BLaER1 (cell line): ENCODE results near the gene HEATR3.
A peak's percentile ranks its signal among the peaks of the same experiment; 100 is the strongest.
"Not testable (repeated sequence)": the region's sequence is repeated elsewhere in the genome, so short reads cannot be mapped to it uniquely, and the experiment has no call there.

Source experiments
- H3K27ac ChIP-seq: shearing (Covaris generic); formaldehyde crosslinking; 2 replicates; pipeline ENCODE4 v1.8.1; 2022
- H3K27me3 ChIP-seq: shearing (Covaris generic); formaldehyde crosslinking; 2 replicates; pipeline ENCODE4 v1.8.1; 2022
- H3K36me3 ChIP-seq: shearing (Covaris generic); formaldehyde crosslinking; 2 replicates; pipeline ENCODE4 v1.8.1; 2022
- H3K4me1 ChIP-seq: shearing (Covaris generic); formaldehyde crosslinking; 2 replicates; pipeline ENCODE4 v1.8.1; 2022
- H3K4me2 ChIP-seq: shearing (Covaris generic); formaldehyde crosslinking; 2 replicates; pipeline ENCODE4 v1.8.1; 2022
- H3K4me3 ChIP-seq: shearing (Covaris generic); formaldehyde crosslinking; 2 replicates; pipeline ENCODE4 v1.8.1; 2022
- H3K9ac ChIP-seq: shearing (Covaris generic); formaldehyde crosslinking; 2 replicates; pipeline ENCODE4 v1.8.1; 2022
- H3K9me3 ChIP-seq: shearing (Covaris generic); formaldehyde crosslinking; 2 replicates; pipeline ENCODE4 v1.8.1; 2022
- H4K20me1 ChIP-seq: shearing (Covaris generic); formaldehyde crosslinking; 2 replicates; pipeline ENCODE4 v1.8.1; 2022
- Cebpa-rat ChIP-seq: shearing (Covaris generic); IDR thresholded peaks from 2 replicates; pipeline ENCODE4 v1.8.1; 2022

Gene HEATR3

GRCh38 chr16:50123417-50123816 lies 57.6 kb downstream of the HEATR3 start:
- no peak for TF ChIP-seq Cebpa-rat
- Histone ChIP-seq H3K4me1 (no peaks in the 10 kb centered on the region), H3K4me3 (no peak overlapping the region), H3K27me3 (no peaks in the 10 kb centered on the region), H3K9me3 (no peaks in the 10 kb centered on the region), H3K9ac (no peak overlapping the region), H3K4me2 (no peak overlapping the region), H4K20me1 (no peaks in the 10 kb centered on the region), H3K27ac (no peak overlapping the region), H3K36me3 (no peaks in the 10 kb centered on the region)

- Histone ChIP-seq H3K4me1 (no peaks in the 10 kb centered on the region), H3K27me3 (no peaks in the 10 kb centered on the region), H4K20me1 (no peaks in the 10 kb centered on the region), H3K9me3 (no peaks in the 10 kb centered on the region), H3K4me2 (no peak overlapping the region), H3K27ac (no peak overlapping the region), H3K9ac (no peak overlapping the region), H3K4me3 (no peak overlapping the region), H3K36me3 (no peaks in the 10 kb centered on the region)
- TF ChIP-seq Cebpa-rat, result no peak
Measured at GRCh38 chr16:50124769-50125168, 59.0 kb downstream of the HEATR3 start.

- Histone ChIP-seq H3K9ac (no peak overlapping the region), H3K9me3 (no peaks in the 10 kb centered on the region), H3K27me3 (no peaks in the 10 kb centered on the region), H3K36me3 (no peaks in the 10 kb centered on the region), H3K4me1 (no peaks in the 10 kb centered on the region), H3K4me2 (no peak overlapping the region), H3K4me3 (no peak overlapping the region), H4K20me1 (no peaks in the 10 kb centered on the region), H3K27ac (no peak overlapping the region)
- TF ChIP-seq Cebpa-rat, result no peak
Measured at GRCh38 chr16:50126183-50126582, 60.4 kb downstream of the HEATR3 start.

- H3K9me3 ChIP-seq, H3K4me2 ChIP-seq, H3K4me3 ChIP-seq, H3K27me3 ChIP-seq, H4K20me1 ChIP-seq, H3K4me1 ChIP-seq, H3K9ac ChIP-seq, H3K36me3 ChIP-seq, H3K27ac ChIP-seq: not testable (repeated sequence)
Measured at GRCh38 chr16:50132571-50132970, 66.8 kb downstream of the HEATR3 start.

GRCh38 chr16:50133214-50133613 lies 67.4 kb downstream of the HEATR3 start:
- Histone ChIP-seq H3K9ac (no peak overlapping the region), H3K4me1 (no peaks in the 10 kb centered on the region), H3K36me3 (no peaks in the 10 kb centered on the region), H3K4me2 (no peak overlapping the region), H3K4me3 (no peak overlapping the region), H3K27ac (no peak overlapping the region), H3K27me3 (no peaks in the 10 kb centered on the region), H3K9me3 (no peaks in the 10 kb centered on the region), H4K20me1 (no peaks in the 10 kb centered on the region)
- no peak for TF ChIP-seq Cebpa-rat

- Histone ChIP-seq H3K27me3 (no peaks in the 10 kb centered on the region), H3K9me3 (no peaks in the 10 kb centered on the region), H3K9ac (no peak overlapping the region), H3K4me3 (no peak overlapping the region), H3K4me2 (no peak overlapping the region), H3K4me1 (no peaks in the 10 kb centered on the region), H4K20me1 (no peaks in the 10 kb centered on the region), H3K36me3 (no peaks in the 10 kb centered on the region), H3K27ac (no peak overlapping the region)
- no peak for TF ChIP-seq Cebpa-rat
Measured at GRCh38 chr16:50136399-50136798, 70.6 kb downstream of the HEATR3 start.

- Histone ChIP-seq H3K9me3 (no peaks in the 10 kb centered on the region), H3K27me3 (no peaks in the 10 kb centered on the region), H3K9ac (no peak overlapping the region), H3K4me1 (no peaks in the 10 kb centered on the region), H3K27ac (no peak overlapping the region), H3K4me2 (no peak overlapping the region), H3K36me3 (no peaks in the 10 kb centered on the region), H4K20me1 (no peaks in the 10 kb centered on the region), H3K4me3 (no peak overlapping the region)
- no peak for TF ChIP-seq Cebpa-rat
Measured at GRCh38 chr16:50137268-50137667, 71.5 kb downstream of the HEATR3 start.

- Histone ChIP-seq H3K4me1 (no peaks in the 10 kb centered on the region), H3K4me3 (no peak overlapping the region), H3K27me3 (no peaks in the 10 kb centered on the region), H3K27ac (no peak overlapping the region), H4K20me1 (no peaks in the 10 kb centered on the region), H3K36me3 (no peaks in the 10 kb centered on the region), H3K9ac (no peak overlapping the region), H3K9me3 (no peaks in the 10 kb centered on the region), H3K4me2 (no peak overlapping the region)
- TF ChIP-seq Cebpa-rat, result no peak
Measured at GRCh38 chr16:50139580-50139979, 73.8 kb downstream of the HEATR3 start.

- no peaks in the 10 kb centered on the region for H3K36me3 ChIP-seq
- H3K27me3 ChIP-seq, result no peaks in the 10 kb centered on the region
- no peaks in the 10 kb centered on the region for H3K9me3 ChIP-seq
- no peaks in the 10 kb centered on the region for H4K20me1 ChIP-seq
- H3K27ac ChIP-seq, result no peak overlapping the region
- no peak for TF ChIP-seq Cebpa-rat
- no peak overlapping the region for H3K4me3 ChIP-seq
- H3K4me2 ChIP-seq, result no peak overlapping the region
- H3K4me1 ChIP-seq, result peaks cover 9% of the 10 kb centered on the region; the same call in 1 of the 2 replicates
- no peak overlapping the region for H3K9ac ChIP-seq
Measured at GRCh38 chr16:50144211-50144610, 78.4 kb downstream of the HEATR3 start.

- H3K4me1 ChIP-seq, result peaks cover 13% of the 10 kb centered on the region; the same call in 1 of the 2 replicates
- H3K4me2 ChIP-seq, result peak overlapping the region; percentile 18; the same call in 1 of the 2 replicates
- no peaks in the 10 kb centered on the region for H3K36me3 ChIP-seq
- no peak overlapping the region for H3K4me3 ChIP-seq
- H3K9ac ChIP-seq, result no peak overlapping the region
- no peaks in the 10 kb centered on the region for H4K20me1 ChIP-seq
- no peak for TF ChIP-seq Cebpa-rat
- H3K9me3 ChIP-seq, result no peaks in the 10 kb centered on the region
- no peak overlapping the region for H3K27ac ChIP-seq
- no peaks in the 10 kb centered on the region for H3K27me3 ChIP-seq
Measured at GRCh38 chr16:50146479-50147435, 81.0 kb downstream of the HEATR3 start.
